K562 (cell line): ENCODE measurements around the gene TAF12. TPM values are rescaled to one million over a fixed set of nuclear protein-coding genes. Genes with fewer than 3 reads are reported as not detected.

ENCODE experiments used
- ARNT ChIP-seq, 2 experiments: fragments of 450-650 bp; IDR thresholded peaks; 2 replicates each; pipeline ENCODE4 v1.6.1; 2016; ENCODE audit warnings: mild to moderate bottlenecking in 1 of 2
- ATF1 ChIP-seq, 2 experiments: fragments of 450-650 bp in 1 of 2; IDR thresholded peaks; 2 replicates each; pipeline ENCODE4 v1.6.1; 2016; ENCODE audit warnings: missing compliant biosample characterization in 1 of 2, missing genetic modification characterization in 1 of 2
- CBX3 ChIP-seq, 2 experiments: IDR thresholded peaks; 1 replicate in 1 of 2; 2 replicates in 1 of 2; pipeline ENCODE4 v1.6.1; 2012; ENCODE audit warnings: inconsistent platforms in 2 of 2, low read length in 2 of 2, borderline replicate concordance in 1 of 2, control low read depth in 1 of 2
- CC2D1A ChIP-seq: fragments of 450-650 bp; IDR thresholded peaks from 2 replicates; pipeline ENCODE4 v1.6.1; 2017; ENCODE audit warnings: mild to moderate bottlenecking
- DDX20 ChIP-seq: fragments of 450-650 bp; IDR thresholded peaks from 2 replicates; pipeline ENCODE4 v1.6.1; 2016; ENCODE audit warnings: missing genetic modification characterization, low read depth, mild to moderate bottlenecking, missing compliant biosample characterization, moderate library complexity
- EP400 ChIP-seq: fragments of 450-650 bp; IDR thresholded peaks from 2 replicates; pipeline ENCODE4 v1.6.1; 2017; ENCODE audit warnings: antibody characterized with exemption, mild to moderate bottlenecking, moderate library complexity
- HCFC1 ChIP-seq: IDR thresholded peaks from 2 replicates; pipeline ENCODE4 v1.6.1; 2012; ENCODE audit warnings: low read depth, low read length, improper control_type of control experiment
- HLTF ChIP-seq: fragments of 450-650 bp; IDR thresholded peaks from 2 replicates; pipeline ENCODE4 v1.6.1; 2016
- L3MBTL2 ChIP-seq: fragments of 450-650 bp; IDR thresholded peaks from 2 replicates; pipeline ENCODE4 v1.6.1; 2016; ENCODE audit warnings: mild to moderate bottlenecking, moderate library complexity
- MAZ ChIP-seq, 2 experiments: fragments of 450-650 bp in 1 of 2; sonication (generic) in 1 of 2; formaldehyde crosslinking; IDR thresholded peaks in 1 of 2; conservative IDR thresholded peaks in 1 of 2; 2 replicates each; pipeline versions ENCODE4 v1.4.0 to v1.5.0; 2020; ENCODE audit warnings: mild to moderate bottlenecking in 1 of 2, missing genetic modification reagents in 1 of 2
- MTA2 ChIP-seq: fragments of 450-650 bp; IDR thresholded peaks from 2 replicates; pipeline ENCODE4 v1.6.1; 2016; ENCODE audit warnings: low read depth
- MYC ChIP-seq, 2 experiments: fragments of 250-450 bp in 1 of 2; sonication (Bioruptor Pico) in 1 of 2; IDR thresholded peaks; 2 replicates each; pipeline versions ENCODE4 v1.5.1 to v1.6.1; 2012 to 2021; ENCODE audit warnings: low read depth in 2 of 2, borderline replicate concordance in 1 of 2, improper control_type of control experiment in 1 of 2, low read length in 1 of 2, mild to moderate bottlenecking in 1 of 2, moderate library complexity in 1 of 2
- NELFE ChIP-seq: IDR thresholded peaks from 2 replicates; pipeline ENCODE4 v1.6.1; 2011; ENCODE audit warnings: mild to moderate bottlenecking; ENCODE audit not compliant: insufficient read depth, insufficient read length
- NFATC3 ChIP-seq: fragments of 450-650 bp; IDR thresholded peaks from 2 replicates; pipeline ENCODE4 v1.6.1; 2017; ENCODE audit warnings: mild to moderate bottlenecking
- PRMT5 ChIP-seq: sonication (generic); formaldehyde crosslinking; IDR thresholded peaks from 2 replicates; pipeline ENCODE4 v1.5.0; 2020; ENCODE audit warnings: missing genetic modification reagents
- RFX1 ChIP-seq: fragments of 450-650 bp; IDR thresholded peaks from 2 replicates; pipeline ENCODE4 v1.6.1; 2016; ENCODE audit warnings: mild to moderate bottlenecking, moderate library complexity
- STAG1 ChIP-seq: sonication (generic); formaldehyde crosslinking; IDR thresholded peaks from 2 replicates; pipeline ENCODE4 v1.5.0; 2020; ENCODE audit warnings: missing genetic modification reagents, borderline replicate concordance
- YY1 ChIP-seq, 3 experiments: IDR thresholded peaks; 2 replicates each; pipeline ENCODE4 v1.6.1; 2011; ENCODE audit warnings: low read length in 2 of 3, mild to moderate bottlenecking in 2 of 3, moderate library complexity in 2 of 3, borderline replicate concordance in 1 of 3, control low read depth in 1 of 3, low read depth in 1 of 3; ENCODE audit not compliant: insufficient read depth in 3 of 3, insufficient replicate concordance in 2 of 3, control insufficient read depth in 1 of 3, insufficient read length in 1 of 3; ENCODE audit errors: extremely low read depth in 1 of 3
- ZNF76 ChIP-seq: fragments of 250-450 bp; sonication (Bioruptor Pico); IDR thresholded peaks from 2 replicates; pipeline ENCODE4 v1.4.0; 2020; ENCODE audit warnings: mild to moderate bottlenecking, moderate library complexity, borderline replicate concordance
- polyA plus RNA-seq, 8 experiments: library from polyadenylated mRNA; depleted of rRNA in 4 of 8; stranded (reverse) in 5 of 8; unstranded in 3 of 8; fragments of >200 nt; fragmentation: Nextera tagmentation in 2 of 8; fragmentation: Illumina TruSeq in 1 of 8; extraction: Ambion mirVana in 2 of 8; extraction: Trizol in 1 of 8; gene quantifications; 2 replicates each; pipeline versions ENCODE4 v1.2.1 to v1.2.3, GENCODE V29; 2011 to 2014; ENCODE audit warnings: inconsistent platforms in 1 of 8, missing spikeins in 1 of 8
- total RNA-seq, 7 experiments: library from RNA; depleted of rRNA in 6 of 7; stranded (reverse); fragments of >200 nt in 6 of 7; fragmentation: Illumina TruSeq in 2 of 7; extraction: Trizol in 2 of 7; gene quantifications; 2 replicates each; pipeline versions ENCODE4 v1.2.1 to v1.2.3, GENCODE V29; 2011 to 2021; ENCODE audit warnings: low replicate concordance in 1 of 7
- TF ChIP-seq, protein P1 (sequence below): fragments of 450-650 bp; formaldehyde crosslinking; IDR thresholded peaks from 2 replicates; pipeline ENCODE4 v1.4.0; 2020; ENCODE audit warnings: mild to moderate bottlenecking, moderate library complexity
- TF ChIP-seq, protein P2 (sequence below): sonication (generic); formaldehyde crosslinking; IDR thresholded peaks from 2 replicates; pipeline ENCODE4 v1.8.0; 2023; ENCODE audit warnings: mild to moderate bottlenecking, missing genetic modification reagents

Gene TAF12
- total and polyA plus RNA-seq, 9 of the 15 experiments (the other 6 are each of a cell fraction or from before 2014, with no cell fraction given) = 31.6 to 89.0 (median 50.5) TPM

DNA sequence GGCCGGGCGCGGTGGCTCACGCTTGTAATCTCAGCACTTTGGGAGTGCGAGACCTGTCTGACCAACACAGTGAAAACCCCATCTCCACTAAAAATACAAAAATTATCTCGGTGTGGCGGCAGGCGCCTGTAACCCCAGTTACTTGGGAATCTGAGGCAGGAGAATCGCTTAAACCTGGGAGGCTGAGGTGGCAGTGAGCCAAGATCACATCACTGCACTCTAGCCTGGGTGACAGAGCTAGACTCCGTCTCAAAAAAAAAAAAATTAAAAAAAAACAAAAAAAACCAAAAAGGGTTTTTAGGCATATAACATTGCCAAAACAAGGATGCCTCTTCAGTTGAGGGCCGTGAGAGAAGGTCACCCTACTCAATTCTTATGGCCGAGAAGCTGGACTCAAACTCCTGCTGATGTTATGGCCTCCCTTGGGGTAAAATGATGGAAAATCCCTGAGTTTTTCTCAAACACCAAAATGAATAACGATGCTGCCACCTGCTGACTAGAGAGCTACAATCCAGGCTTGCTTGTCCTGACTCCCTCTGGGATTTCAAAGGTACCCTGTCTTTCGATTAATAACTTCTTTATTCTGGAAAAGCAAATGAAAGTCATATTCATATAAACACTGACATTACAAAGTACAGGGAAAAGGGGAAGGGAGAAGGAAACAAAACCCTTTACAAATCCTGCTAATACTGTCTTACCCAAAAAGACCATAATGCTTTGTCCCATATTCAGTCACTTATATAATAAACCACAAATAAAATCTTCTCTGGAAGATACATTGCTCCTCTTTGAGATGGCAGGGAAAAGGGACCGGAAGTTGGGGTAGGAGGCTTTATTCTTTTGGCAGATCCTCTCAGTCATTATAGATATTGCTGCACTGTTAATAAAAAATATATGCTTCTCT lies 40.1 kb downstream of the TAF12 start (continued):
- peak; percentile 46; the same call in 1 of the 2 replicates for TF ChIP-seq STAG1 (CRISPR knock-in tag)
- 0 out of 2 replicates have a peak, but pooled peaks have one; percentile 13 for TF ChIP-seq HCFC1
- no peak for TF ChIP-seq ATF1 (CRISPR knock-in tag; IDR thresholded peaks at IDR 0.05)
- TF ChIP-seq ATF1 (tag; IDR thresholded peaks at IDR 0.05) = peak; percentile 26; the same call in 1 of the 2 replicates
- TF ChIP-seq, protein P1, sequence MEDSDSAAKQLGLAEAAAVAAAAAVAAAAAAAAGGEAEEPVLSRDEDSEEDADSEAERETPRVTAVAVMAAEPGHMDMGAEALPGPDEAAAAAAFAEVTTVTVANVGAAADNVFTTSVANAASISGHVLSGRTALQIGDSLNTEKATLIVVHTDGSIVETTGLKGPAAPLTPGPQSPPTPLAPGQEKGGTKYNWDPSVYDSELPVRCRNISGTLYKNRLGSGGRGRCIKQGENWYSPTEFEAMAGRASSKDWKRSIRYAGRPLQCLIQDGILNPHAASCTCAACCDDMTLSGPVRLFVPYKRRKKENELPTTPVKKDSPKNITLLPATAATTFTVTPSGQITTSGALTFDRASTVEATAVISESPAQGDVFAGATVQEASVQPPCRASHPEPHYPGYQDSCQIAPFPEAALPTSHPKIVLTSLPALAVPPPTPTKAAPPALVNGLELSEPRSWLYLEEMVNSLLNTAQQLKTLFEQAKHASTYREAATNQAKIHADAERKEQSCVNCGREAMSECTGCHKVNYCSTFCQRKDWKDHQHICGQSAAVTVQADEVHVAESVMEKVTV (CRISPR knock-in tag) = peak; percentile 87
- TF ChIP-seq NELFE = no peak
- TF ChIP-seq MAZ (CRISPR knock-in tag; conservative IDR thresholded peaks at IDR 0.05 in 1 of 2, IDR thresholded peaks at IDR 0.05 in 1 of 2) = peak in 1 of 2 experiments; percentile 27; a peak in 1 of 4 replicates
- peak; percentile 42; the same call in 1 of the 2 replicates for TF ChIP-seq NFATC3
- TF ChIP-seq YY1 (IDR thresholded peaks at IDR 0.05; ENCODE audit: borderline replicate concordance in 1 of 3, control insufficient read depth in 1 of 3, extremely low read depth in 1 of 3, insufficient read depth in 3 of 3, insufficient read length in 1 of 3, insufficient replicate concordance in 2 of 3, low read depth in 1 of 3, low read length in 2 of 3) = peak in 1 of 3 experiments; percentile 40
- no peak for TF ChIP-seq PRMT5 (CRISPR knock-in tag)
- TF ChIP-seq CC2D1A = peak; percentile 71
- TF ChIP-seq DDX20 (tag) = 0 out of 2 replicates have a peak, but pooled peaks have one; percentile 35
- 0 out of 2 replicates have a peak, but pooled peaks have one; percentile 50 for TF ChIP-seq HLTF
- no peak for TF ChIP-seq ZNF76 (CRISPR knock-in tag)
- TF ChIP-seq MTA2 = no peak
- peak; percentile 47 to 76; a peak in 1 of 4 replicates for TF ChIP-seq ARNT (IDR thresholded peaks at IDR 0.05)
- peak; percentile 43; the same call in 1 of the 2 replicates for TF ChIP-seq L3MBTL2
- TF ChIP-seq MYC (IDR thresholded peaks at IDR 0.05; ENCODE audit: low read depth, low read length) = no peak
- TF ChIP-seq MYC (CRISPR knock-in tag; IDR thresholded peaks at IDR 0.05; ENCODE audit: borderline replicate concordance, low read depth) = no peak
- TF ChIP-seq, protein P2, sequence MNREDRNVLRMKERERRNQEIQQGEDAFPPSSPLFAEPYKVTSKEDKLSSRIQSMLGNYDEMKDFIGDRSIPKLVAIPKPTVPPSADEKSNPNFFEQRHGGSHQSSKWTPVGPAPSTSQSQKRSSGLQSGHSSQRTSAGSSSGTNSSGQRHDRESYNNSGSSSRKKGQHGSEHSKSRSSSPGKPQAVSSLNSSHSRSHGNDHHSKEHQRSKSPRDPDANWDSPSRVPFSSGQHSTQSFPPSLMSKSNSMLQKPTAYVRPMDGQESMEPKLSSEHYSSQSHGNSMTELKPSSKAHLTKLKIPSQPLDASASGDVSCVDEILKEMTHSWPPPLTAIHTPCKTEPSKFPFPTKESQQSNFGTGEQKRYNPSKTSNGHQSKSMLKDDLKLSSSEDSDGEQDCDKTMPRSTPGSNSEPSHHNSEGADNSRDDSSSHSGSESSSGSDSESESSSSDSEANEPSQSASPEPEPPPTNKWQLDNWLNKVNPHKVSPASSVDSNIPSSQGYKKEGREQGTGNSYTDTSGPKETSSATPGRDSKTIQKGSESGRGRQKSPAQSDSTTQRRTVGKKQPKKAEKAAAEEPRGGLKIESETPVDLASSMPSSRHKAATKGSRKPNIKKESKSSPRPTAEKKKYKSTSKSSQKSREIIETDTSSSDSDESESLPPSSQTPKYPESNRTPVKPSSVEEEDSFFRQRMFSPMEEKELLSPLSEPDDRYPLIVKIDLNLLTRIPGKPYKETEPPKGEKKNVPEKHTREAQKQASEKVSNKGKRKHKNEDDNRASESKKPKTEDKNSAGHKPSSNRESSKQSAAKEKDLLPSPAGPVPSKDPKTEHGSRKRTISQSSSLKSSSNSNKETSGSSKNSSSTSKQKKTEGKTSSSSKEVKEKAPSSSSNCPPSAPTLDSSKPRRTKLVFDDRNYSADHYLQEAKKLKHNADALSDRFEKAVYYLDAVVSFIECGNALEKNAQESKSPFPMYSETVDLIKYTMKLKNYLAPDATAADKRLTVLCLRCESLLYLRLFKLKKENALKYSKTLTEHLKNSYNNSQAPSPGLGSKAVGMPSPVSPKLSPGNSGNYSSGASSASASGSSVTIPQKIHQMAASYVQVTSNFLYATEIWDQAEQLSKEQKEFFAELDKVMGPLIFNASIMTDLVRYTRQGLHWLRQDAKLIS (CRISPR knock-in tag) = 0 out of 2 replicates have a peak, but pooled peaks have one; percentile 45
- no peak for TF ChIP-seq CBX3 (IDR thresholded peaks at IDR 0.05; ENCODE audit: borderline replicate concordance in 1 of 2, low read length in 2 of 2)
- TF ChIP-seq RFX1 = no peak
- peak; percentile 26; the same call in 1 of the 2 replicates for TF ChIP-seq EP400
